SHP77 (cell line): ENCODE results near the gene DRAM2.
"Not testable (repeated sequence)": the region's sequence is repeated elsewhere in the genome, so short reads cannot be mapped to it uniquely, and the experiment has no call there.

Experiments
- DNase-seq, 2 experiments: peaks; one replicate each; lab custom pipeline; 2025; lab: John Stamatoyannopoulos, UW

DRAM2 gene

DNA sequence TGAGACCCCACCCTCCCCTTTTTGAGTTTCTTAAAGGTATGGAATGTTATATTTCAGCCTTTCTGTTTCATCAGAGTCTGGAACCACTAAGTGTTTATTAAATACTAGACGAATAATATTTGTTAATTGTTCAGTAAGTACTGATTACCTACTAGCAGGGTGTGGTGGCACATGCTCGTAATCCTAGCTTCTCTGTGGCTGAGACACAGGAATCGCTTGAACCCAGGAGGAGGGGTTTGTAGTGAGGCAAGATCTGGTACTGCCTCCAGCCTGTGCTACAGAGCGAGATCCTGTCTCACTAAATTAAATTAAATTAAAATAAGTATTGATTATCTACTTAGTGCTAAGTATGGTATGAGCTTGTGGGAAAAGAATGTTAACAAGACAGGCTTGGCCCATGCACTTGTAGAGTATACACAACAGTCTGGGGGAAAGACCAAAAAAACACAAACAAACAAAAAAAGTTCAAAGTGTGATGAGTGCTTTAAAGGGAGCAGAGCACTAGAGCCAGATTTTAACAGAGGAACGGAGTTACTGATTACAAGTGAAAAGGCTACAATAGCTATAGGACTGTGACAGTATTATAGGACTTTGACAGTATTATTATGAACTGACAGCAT, 2.6 kb upstream of the DRAM2 start:
- DNase-seq = no peak

DNA sequence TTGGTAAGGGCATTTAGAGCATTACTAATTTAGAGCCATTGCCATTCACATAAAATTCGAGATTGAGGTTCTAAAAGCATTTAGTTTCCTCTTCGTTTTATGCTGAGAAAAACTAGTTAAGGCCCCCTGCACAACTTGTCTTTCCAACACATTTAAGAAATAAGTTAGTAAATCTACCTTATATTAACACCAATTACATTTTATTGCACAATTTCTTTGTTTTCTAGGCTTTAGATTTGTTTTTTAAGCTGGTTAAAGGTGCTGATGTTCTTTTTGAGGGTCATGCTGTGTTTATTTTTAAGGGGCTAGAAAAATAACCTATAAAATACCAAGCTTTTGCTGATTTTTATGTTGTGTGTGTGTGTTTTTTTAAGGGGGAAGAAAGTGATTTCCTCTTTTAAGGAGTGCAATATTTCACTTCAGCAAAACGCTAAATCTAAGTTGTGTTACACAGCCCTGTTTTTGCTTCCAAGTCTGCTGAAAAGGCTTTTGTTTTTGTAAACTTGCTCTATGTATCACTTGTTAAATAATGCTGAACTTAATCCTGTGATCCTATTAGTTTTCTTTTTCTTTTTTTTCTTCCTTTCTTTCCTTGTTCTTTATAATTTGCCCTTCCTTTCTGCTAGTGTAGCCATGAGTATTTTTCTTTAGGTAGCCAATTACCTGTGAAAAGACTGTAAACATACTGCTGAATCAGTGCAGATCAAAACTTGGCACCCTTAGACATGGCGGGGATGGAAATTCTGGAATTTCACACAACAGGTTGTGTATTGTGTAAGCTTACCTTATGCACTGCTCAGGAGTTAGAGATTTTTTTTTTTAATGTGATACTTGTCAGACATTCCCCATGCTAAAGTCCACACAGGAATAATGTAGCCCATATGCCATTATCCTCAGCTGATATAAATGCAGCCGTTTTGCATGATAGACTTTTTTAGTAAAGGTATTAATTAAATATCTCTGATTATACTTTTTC, 1.6 kb upstream of the DRAM2 start:
- DNase-seq = no peak

DNA sequence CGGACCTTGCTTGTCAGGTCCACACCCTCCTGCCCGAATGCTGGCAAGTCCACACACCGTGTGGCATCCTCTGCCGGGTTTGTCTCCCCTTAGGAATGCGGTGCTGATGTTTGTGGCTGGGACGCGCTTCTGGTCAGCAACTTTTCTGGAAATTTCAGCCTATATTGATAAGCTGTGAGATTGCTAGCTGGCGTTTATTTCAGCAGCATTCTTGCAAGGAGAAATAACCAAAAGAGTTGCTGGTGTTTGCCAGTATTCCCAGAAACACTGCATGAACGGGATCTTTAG, 731 bp upstream of the DRAM2 start:
- DNase-seq = peak in 1 of 2 experiments; percentile 13

DNA sequence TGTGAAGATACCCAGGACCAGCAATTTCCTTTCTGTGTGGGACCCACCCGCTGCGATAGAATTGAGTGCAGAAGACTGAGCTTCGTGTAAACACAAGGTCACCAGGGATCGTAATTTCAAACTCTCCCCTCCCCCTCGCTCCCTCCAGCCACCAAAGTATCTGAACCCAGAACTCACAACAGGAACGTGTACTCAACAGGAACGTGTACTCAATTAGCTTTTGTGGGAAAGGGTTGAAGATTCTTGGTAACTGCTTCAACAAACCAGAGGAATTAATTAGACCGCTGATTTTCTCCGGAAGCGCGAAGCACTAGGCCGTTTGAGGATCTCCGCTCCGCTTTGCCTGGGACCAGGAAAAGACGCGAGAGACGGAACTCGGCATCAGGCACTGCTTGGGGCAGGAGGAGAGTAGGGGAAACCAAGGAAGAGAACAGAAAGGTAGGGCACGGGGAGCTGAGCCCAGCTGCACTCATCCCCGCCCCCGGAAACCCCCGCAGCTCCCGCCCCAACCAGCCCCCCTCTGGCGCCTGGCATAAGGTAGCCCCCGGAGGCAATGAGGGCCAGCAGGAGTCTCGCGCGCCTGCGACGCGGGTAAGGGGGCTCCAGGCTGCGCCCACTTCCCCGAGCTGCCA, 453 bp downstream of the DRAM2 start:
- DNase-seq = peak; percentile 61 to 77

DNA sequence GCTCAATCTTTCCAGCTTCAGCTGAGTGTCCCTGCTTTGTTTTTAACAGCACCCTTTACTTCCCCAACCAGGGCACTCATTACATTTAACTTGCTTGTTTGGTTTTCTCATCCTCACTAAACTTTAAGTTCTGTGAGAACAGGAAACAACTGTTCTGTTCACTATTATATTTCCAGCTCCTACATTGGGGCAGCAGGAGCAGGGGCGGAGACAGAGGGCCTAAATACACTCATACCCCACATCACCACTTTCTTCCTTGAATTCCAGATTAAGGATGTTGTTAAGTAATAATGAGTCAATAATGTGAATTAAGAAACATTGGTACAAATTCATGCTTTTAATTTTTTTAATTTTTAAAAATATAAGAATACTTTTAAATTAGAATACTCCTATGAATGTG, 6.0 kb downstream of the DRAM2 start:
- no peak for DNase-seq

DNA sequence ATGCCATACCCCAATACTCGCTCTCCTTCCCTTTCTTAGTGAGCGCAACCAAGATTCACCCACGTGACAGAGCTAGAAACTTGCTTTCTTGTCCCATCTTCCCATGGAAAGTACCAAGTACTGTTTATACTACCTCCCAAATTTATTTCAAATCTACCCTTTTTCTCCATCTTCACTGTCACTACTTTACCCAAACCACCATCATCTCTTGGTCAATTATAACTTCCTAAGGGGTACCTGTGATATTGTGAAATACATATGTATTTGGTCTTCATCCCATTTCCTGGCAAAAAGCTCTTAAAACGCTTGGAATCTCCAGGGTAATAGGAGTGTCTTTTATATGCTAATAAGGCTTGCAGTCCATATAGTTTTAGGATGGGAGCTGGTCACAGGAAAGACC, 8.2 kb downstream of the DRAM2 start:
- no peak for DNase-seq

DNA sequence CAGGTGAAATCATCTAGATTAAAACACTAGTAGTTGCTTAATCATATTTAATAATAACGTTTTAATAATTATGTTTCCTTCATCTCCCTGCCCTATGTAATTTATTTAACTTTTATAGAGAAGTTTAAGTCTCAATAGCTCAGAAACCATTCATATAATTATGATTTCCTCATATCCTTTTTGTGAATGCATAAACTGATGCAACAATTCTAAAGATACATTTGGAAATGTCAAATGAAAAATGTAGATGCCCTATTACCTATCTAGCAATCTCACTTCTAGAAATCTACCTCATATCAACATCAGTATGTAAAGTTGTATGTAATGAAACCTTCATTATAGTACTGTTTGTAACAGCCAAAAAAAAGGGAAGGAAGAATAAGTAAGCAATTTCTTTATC, 10.5 kb downstream of the DRAM2 start:
- no peak for DNase-seq

DNA sequence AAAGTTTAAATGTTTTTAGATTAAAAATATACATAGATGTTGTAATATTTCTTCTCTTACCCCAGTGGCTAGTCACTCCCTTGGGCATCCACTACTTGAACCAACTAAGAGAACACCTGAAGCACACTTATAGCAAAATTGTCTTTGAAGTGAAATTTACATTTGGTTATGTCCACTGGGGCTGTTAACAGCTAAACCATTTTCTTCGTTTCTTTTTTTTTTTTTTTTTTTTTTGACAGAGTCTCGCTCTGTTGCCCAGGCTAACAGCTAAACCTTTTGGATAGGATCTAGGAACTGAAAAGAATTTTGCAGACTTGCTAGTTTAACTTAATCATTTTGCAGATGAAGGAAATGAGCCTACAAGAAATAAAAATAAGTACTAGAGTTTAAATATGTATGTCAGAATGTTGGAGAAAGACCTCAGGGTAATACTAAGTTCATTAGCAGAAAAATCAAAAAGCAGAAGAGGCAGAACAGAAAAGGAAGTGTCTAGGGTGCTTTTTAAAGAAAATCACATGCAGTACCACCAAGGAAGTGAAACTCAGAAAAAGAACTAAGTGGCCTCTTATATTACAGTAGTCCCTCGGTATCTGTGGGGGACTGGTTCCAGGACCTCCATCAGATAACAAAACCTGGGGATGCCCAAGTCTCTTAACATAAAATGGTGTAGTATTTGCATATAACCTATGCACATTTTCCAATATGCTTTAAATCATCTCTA, 11.8 kb downstream of the DRAM2 start:
- DNase-seq = no peak

DNA sequence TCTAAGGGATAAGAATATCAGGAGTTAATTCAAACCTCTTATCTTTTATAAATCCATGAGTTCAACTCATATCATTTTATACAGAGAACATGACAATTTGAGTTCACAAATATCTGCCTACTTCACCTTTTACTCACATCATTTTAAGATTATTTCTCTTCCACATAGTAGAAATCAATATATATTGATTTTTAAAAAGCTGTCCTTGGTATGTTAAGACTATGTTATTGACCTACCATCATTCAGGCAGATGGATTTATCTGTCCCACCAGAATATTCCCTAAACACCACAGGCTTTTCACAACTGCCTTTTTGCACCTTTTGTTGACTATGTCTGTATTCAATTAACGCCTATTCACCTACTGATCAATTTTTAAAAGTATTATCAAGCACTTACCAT, 13.5 kb downstream of the DRAM2 start:
- DNase-seq = no peak

DNA sequence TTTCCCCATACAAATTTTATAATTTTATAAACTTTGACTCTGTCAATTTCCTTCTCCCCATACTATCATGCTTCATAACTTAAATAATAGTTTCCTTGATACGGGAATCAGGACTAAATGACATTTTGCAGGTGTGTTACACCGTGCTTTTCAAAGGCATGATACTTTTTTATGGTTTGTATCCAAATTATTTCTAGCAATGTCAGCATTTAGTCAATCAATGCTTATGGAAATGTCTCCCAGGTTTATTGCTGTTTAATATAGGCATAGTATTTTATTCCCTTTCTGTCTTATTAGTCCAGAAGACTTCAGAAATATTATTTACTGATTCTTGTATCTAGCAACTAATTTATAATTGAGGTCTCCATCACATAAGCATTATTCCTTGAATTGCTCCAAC, 23.4 kb downstream of the DRAM2 start:
- DNase-seq = no peak

DNA sequence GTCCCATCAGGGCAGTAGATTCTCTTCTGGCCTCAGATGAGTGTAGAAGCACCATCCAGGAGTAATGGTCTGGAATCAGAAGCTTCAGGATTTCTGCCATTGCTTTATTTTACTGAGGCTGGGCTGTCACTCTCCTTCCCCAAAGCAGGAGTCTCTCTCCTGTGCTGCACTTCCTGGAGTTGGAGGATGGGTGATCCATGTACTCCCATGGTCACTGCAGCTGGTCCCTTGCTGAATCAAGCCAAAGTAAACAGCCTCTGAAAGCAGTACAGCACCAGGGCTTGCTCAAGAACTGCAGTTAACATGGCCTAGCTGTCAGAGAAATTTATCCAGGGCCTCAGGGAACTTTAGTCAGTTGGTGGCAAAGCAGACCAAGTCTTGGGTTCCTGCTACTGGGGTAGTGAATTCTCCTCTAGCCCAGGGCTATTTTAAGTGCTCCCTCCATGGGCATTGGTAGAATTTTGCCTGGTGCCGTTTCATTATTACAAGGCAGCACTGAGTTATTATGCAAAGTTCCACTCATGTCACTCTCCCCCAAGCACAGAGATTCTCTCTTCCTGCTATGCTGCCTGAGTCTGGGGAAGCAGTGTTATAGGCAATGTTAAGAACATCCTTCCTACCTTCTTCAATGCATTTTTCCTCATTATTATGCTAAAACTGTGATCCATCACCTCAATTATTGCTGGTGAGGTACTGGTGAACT, 29.5 kb downstream of the DRAM2 start:
- peak; percentile 89 for DNase-seq

DNA sequence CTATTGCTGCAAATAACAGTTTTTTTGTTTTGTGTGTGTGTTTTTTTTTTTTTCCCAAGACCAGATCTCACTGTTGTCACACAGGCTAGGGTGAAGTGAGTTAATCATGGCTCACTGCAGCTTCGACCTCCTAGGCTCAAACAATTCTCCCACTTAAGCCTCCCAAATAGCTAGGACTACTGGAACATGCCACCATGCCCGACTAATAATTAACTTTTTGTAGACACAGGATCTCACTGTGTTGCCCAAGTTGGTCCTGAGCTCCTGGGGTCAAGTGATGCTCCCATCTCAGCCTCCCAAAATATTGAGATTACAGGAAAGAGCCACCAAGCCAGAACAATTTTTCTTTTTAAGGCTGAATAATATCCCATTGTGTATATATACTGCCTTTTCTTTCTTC, 34.9 kb downstream of the DRAM2 start:
- DNase-seq = no peak

DNA sequence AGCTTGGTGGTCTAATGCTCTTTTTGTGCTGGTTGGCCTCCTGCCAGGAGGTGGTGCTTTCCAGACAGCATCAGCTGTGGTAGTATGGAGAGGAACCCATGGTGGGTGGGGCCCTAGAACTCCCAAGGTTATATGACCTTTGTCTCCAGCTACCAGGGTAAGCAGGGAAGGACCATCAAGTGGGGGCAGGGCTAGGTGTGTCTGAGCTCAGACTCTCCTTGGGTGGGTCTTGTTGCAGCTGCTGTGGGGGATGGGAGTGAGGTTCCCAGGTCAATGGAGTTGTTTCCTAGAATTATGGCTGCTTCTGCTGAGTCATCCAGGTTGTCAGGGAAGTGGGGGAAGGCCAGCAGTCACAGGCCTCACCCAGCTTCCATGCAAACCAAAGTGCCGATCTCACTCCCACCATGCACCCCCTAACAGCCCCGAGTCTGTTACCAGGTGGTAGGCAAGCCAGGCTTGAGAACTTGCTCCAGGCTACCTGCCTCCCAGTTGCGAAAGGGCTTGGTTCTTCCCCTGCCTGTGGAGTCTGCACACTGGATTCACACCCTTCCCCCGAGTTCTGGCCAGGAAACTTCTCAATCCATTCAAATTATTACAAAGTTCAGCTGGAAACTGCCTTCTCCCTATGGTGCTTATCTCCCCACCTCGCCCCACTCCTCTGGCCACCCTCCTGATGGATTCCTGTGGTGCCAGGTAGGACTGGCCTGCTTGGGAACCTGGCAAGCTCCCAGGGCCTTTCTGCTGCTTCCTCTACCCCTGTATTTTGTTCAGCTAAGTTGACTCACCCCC, 37.8 kb downstream of the DRAM2 start:
- DNase-seq = peak in 1 of 2 experiments; percentile 1

DNA sequence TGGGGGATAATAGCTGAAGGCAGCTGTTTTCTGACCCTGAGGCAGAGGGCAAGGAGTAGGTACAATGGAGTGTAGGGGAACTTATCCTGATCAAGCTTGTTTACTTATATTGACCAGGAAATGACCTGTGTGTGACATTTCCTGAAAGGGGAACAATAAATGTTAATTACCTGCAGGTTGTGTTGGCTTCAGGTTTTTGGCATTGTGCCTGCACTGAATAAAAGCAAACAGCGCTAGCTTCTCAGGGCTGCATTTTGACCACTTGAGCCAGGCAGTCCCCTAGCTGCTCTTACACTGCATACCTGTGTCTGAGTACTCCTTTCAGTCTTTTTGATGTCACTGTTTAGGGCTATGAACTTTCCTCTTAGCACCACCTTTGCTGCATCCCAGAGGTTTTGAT, 40.6 kb downstream of the DRAM2 start:
- DNase-seq = peak in 1 of 2 experiments; percentile 25

DNA sequence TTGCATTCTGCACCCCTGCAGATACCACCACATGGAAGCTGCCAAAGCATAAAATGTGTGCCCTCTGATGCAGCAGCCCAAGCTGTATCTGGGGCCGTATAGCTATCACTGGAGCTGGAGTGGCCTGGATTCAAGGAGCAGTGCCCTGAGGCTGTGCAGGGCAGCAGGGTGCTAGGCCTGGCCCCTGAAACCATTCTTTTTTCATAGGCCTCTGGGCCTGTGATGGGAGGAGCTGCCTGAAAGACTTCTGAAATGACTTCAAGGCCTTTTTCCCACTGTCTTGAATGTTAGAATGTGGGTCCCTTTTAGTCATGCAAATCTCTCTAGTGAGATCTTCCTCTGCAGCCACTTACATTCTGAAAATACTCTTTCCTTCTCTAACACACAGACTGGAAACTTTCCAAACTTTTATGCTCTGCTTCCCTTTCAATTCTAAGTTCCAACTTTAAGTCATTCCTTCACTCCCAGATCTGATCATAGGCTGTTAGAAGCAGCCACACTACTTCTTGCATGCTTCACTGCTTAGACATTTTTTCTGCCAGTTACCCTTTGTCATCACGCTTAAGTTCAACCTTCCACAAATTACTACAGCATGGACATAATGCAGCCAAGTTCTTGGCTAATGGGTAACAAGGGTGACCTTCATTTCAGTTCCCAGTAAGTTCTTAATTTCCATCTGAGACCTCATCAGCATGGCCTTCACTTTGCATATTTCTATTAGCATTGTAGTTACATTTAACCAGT, 42.4 kb downstream of the DRAM2 start:
- no peak for DNase-seq

DNA sequence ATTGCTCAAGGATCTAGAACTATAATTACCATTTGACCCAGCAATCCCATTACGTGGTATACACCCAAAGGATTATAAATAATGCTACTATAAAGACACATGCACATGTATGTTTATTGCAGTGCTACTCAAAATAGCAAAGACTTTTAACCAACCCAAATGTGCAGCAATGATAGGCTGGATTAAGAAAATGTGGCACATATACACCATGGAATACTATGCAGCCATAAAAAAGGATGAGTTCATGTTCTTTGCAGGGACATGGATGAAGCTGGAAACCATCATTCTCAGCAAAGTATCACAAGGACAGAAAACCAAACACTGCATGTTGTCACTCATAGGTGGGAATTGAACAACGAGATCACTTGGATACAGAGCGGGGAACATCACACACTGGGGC, 44.5 kb downstream of the DRAM2 start:
- not testable (repeated sequence) for DNase-seq

DNA sequence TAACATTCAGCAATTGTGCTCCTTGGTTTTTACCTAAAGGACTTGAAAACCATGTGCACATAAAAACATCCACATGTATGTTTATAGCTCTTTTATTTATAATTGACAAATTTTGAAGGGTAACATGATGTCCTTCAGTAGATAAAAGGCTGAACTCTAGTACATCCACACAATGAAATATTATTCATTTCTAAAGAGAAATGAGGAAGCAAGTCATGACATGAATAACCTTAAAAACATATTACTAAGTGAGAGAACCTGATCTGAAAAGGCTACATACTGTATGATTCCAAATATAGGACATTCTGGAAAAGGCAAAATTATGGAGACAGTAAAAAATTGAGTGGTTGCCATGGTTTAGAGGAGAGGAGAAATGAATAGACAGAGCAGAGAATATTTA, 50.3 kb downstream of the DRAM2 start:
- no peak for DNase-seq

DNA sequence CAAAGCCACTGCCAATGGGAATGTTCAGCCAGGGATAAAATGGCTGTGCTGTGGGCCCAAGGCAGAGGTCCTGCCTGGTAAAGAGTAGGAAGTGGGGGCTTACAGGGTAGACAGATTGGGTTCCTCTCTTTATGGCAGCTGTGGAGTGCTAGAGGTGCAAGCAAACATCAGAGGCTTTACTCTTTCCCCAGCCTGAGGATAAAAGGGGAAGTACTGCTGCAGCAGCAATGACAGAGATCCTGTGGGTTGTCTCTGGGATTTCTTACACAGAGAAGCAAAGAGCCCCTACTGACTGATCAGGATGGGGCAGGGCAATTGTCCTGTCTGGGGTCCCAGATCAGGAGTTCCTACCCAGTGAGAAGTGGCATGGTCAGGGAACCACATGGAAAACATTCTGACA, 54.2 kb downstream of the DRAM2 start:
- DNase-seq = no peak

DNA sequence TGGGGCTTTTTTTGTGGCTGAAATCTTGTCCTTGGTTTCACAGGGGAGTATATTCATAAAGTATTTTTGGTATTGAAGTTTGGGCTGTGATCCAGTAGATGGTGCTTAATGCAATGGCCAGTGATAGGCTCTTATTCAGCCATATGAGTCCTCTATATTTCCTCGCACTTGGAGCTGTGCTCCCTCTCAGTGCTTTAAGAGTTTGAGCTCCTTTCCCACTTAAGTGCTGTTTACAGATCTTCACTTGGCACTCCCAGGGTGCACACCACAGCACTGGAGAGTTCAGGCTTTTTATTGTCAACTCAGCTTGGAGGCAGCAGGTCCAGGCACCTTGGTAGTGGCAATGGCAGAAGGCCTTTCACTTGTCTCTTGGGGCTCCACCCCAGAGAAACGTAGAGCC, 54.9 kb downstream of the DRAM2 start:
- no peak for DNase-seq

DNA sequence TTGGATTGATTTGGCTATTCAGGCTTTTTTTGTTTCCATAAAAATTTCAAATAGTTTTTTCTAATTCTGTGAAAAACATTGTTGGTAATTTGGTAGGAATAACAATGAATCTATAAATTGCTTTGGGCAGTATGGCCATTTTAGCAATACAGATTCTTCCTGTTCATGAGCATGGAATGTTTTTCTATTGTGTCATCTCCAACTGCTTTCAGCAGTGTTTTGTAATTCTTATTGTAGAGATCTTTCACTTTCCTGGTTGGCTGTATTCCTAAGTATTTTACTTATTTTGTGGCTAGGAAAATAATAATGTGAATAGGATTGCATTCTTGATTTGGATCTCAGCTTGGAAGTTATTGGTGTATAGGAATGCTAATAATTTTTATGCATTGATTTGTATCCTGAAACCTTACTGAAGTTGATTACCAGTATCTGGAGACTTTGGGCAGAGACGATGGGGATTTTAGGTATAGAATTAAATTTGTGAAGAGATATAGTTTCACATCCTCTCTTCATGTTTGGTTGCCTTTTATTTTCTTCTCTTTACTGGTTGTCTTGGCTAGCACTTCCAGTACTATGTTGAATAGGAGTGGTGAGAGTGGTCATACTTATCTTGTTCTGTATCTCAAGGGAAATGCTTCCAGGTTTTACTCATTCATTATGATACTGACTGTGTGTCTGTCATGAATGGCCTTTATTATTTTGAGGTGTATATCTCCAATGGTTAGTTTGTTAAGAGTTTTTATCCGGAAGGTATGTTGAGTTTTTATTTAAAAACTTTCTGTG, 57.3 kb downstream of the DRAM2 start:
- DNase-seq = no peak
